Muscle of leg (tissue), 16 donors: ENCODE measurements around the gene CSAG2. TPM values are rescaled to one million over a fixed set of nuclear protein-coding genes. Genes with fewer than 3 reads are reported as not detected.
"Not testable (repeated sequence)": the region's sequence is repeated elsewhere in the genome, so short reads cannot be mapped to it uniquely, and the experiment has no call there.

Experiments
- DNase-seq: peaks from one replicate; pipeline ENCODE4 v3.0.0; 2013
- H3K27ac ChIP-seq: one replicate; pipeline ENCODE4 v1.5.1; 2013; ENCODE audit warnings: mild to moderate bottlenecking, low read length, control low read depth
- H3K27me3 ChIP-seq: one replicate; pipeline ENCODE4 v1.6.1; 2013; ENCODE audit warnings: low read length; ENCODE audit not compliant: control insufficient read depth, insufficient read depth
- H3K36me3 ChIP-seq: one replicate; pipeline ENCODE4 v1.6.1; 2013; ENCODE audit warnings: low read length; ENCODE audit not compliant: control insufficient read depth, insufficient read depth
- H3K4me1 ChIP-seq: one replicate; pipeline ENCODE4 v1.6.1; 2013; ENCODE audit warnings: low read length; ENCODE audit not compliant: control insufficient read depth, insufficient read depth
- H3K4me3 ChIP-seq: one replicate; pipeline ENCODE4 v1.5.1; 2013; ENCODE audit warnings: low read length, control low read depth
- H3K9me3 ChIP-seq: replicated peaks from 2 replicates; pipeline ENCODE4 v1.6.1; 2013; ENCODE audit warnings: low read depth, low read length; ENCODE audit not compliant: control insufficient read depth
- WGBS: methylation state at CpG from one replicate; pipeline ENCODE4 v1.1.5; 2013; ENCODE audit warnings: missing lambda C conversion rate; ENCODE audit not compliant: insufficient coverage; 5-methylcytosine and 5-hydroxymethylcytosine counted together
- long read RNA-seq, 11 donors: transcript quantifications; one replicate each; lab custom pipeline, GENCODE V29; 2026
- polyA plus RNA-seq, 8 donors: library from polyadenylated mRNA; unstranded; fragments of 120-200 nt; gene quantifications; one replicate each; pipeline versions ENCODE4 v1.2.1 to v1.2.3, GENCODE V29; 2013; ENCODE audit warnings: inconsistent platforms in 1 of 8, low replicate concordance in 1 of 8; ENCODE audit not compliant: insufficient read length in 8 of 8, insufficient read depth in 1 of 8
- total RNA-seq: library from RNA; stranded (reverse); fragments of 120-200 nt; gene quantifications from one replicate; pipeline ENCODE4 v1.2.4, GENCODE V29; 2013

Gene CSAG2
- total RNA-seq (not detected), polyA plus RNA-seq (not detected)
- long read RNA-seq, donor 1: 0 reads
- long read RNA-seq, donor 2: 0 reads
- long read RNA-seq, donor 3: 0 reads
- long read RNA-seq, donor 4: 0 reads
- long read RNA-seq, donor 5: 0 reads
- long read RNA-seq, donor 6: 0 reads
- long read RNA-seq, donor 7: 0 reads
- long read RNA-seq, donor 8: 0 reads
- long read RNA-seq, donor 9: 0 reads
- long read RNA-seq, donor 10: 0 reads
- long read RNA-seq, donor 11: 0 reads

- not testable (repeated sequence) for H3K4me1 ChIP-seq, DNase-seq, H3K4me3 ChIP-seq, H3K27me3 ChIP-seq, H3K27ac ChIP-seq, H3K9me3 ChIP-seq, H3K36me3 ChIP-seq
- no CpG with 5 or more reads among the region's 2 CpGs for WGBS
Measured at GRCh38 chrX:152709173-152709572, at the start of gene CSAG2. CSAG2 (minus strand) TSS chrX:152709273; CDS start chrX:152709112, 161 bp downstream.

- H3K27me3 ChIP-seq, H3K4me1 ChIP-seq, DNase-seq, H3K27ac ChIP-seq, H3K9me3 ChIP-seq, H3K4me3 ChIP-seq, H3K36me3 ChIP-seq: not testable (repeated sequence)
- no CpG with 5 or more reads among the region's 5 CpGs for WGBS
Measured at GRCh38 chrX:152754871-152755270, 45.8 kb upstream of the CSAG2 start.

- not testable (repeated sequence) for H3K36me3 ChIP-seq, H3K27me3 ChIP-seq, DNase-seq, H3K4me1 ChIP-seq, H3K9me3 ChIP-seq, H3K27ac ChIP-seq, H3K4me3 ChIP-seq
- WGBS: no CpG with 5 or more reads among the region's 35 CpGs
Measured at GRCh38 chrX:152753686-152754650, 44.9 kb upstream of the CSAG2 start, which contains the start of gene MAGEA2. MAGEA2 (minus strand) TSS chrX:152753842; CDS start chrX:152751363, 2,479 bp downstream.

GRCh38 chrX:152738560-152738959 is 29.5 kb upstream of the CSAG2 start:
- Histone ChIP-seq H3K4me3 (no peak overlapping the region), H3K36me3 (no peaks in the 10 kb centered on the region), H3K27ac (no peak overlapping the region), H3K4me1 (no peaks in the 10 kb centered on the region), H3K27me3 (no peaks in the 10 kb centered on the region), H3K9me3 (no peaks in the 10 kb centered on the region)
- WGBS: no CpG with 5 or more reads among the region's 5 CpGs
- DNase-seq: no peak

GRCh38 chrX:152736528-152736927 is 27.5 kb upstream of the CSAG2 start:
- H3K9me3 ChIP-seq, H3K4me1 ChIP-seq, H3K27ac ChIP-seq, H3K27me3 ChIP-seq, H3K4me3 ChIP-seq, DNase-seq, H3K36me3 ChIP-seq: not testable (repeated sequence)
- 79% methylated on average over 7 of the region's 12 CpGs for WGBS

GRCh38 chrX:152735860-152736511 is 26.9 kb upstream of the CSAG2 start:
- Histone ChIP-seq H3K36me3 (no peaks in the 10 kb centered on the region), H3K27ac (no peak overlapping the region), H3K4me1 (no peaks in the 10 kb centered on the region), H3K27me3 (no peaks in the 10 kb centered on the region), H3K9me3 (no peaks in the 10 kb centered on the region), H3K4me3 (no peak overlapping the region)
- WGBS: 80% methylated on average over 12 of the region's 12 CpGs
- no peak for DNase-seq

GRCh38 chrX:152735101-152735500 is 26.0 kb upstream of the CSAG2 start:
- Histone ChIP-seq H3K36me3 (no peaks in the 10 kb centered on the region), H3K4me1 (no peaks in the 10 kb centered on the region), H3K27me3 (no peaks in the 10 kb centered on the region), H3K4me3 (no peak overlapping the region), H3K27ac (no peak overlapping the region), H3K9me3 (no peaks in the 10 kb centered on the region)
- WGBS: no CpG with 5 or more reads among the region's 2 CpGs
- no peak for DNase-seq

GRCh38 chrX:152734143-152734858 is 25.2 kb upstream of the CSAG2 start:
- H3K27ac ChIP-seq, DNase-seq, H3K9me3 ChIP-seq, H3K27me3 ChIP-seq, H3K36me3 ChIP-seq, H3K4me3 ChIP-seq, H3K4me1 ChIP-seq: not testable (repeated sequence)
- WGBS: 94% methylated on average over 15 of the region's 22 CpGs

GRCh38 chrX:152733261-152733975 is 24.3 kb upstream of the CSAG2 start, which contains the start of the genes CSAG1 and MAGEA12:
CSAG1 (minus strand) TSS chrX:152733721; CDS start chrX:152732460, 1,261 bp downstream.
MAGEA12 (plus strand) TSS chrX:152733757; CDS start chrX:152736162, 2,405 bp downstream.
- no peak within 1 kb of the TSS for H3K27ac ChIP-seq
- H3K36me3 ChIP-seq: no peaks in the 10 kb centered on the region
- no peak for DNase-seq
- H3K4me1 ChIP-seq: no peaks in the 10 kb centered on the region
- 87% methylated on average over 6 of the region's 21 CpGs for WGBS
- no peak within 1 kb of the TSS for H3K4me3 ChIP-seq
- no peaks in the 10 kb centered on the region for H3K9me3 ChIP-seq
- no peaks in the 10 kb centered on the region for H3K27me3 ChIP-seq
